ENCODE measurements around the gene KRT86.
"Not testable (repeated sequence)": the region's sequence is repeated elsewhere in the genome, so short reads cannot be mapped to it uniquely, and the experiment has no call there.

The KRT86 gene

DNA sequence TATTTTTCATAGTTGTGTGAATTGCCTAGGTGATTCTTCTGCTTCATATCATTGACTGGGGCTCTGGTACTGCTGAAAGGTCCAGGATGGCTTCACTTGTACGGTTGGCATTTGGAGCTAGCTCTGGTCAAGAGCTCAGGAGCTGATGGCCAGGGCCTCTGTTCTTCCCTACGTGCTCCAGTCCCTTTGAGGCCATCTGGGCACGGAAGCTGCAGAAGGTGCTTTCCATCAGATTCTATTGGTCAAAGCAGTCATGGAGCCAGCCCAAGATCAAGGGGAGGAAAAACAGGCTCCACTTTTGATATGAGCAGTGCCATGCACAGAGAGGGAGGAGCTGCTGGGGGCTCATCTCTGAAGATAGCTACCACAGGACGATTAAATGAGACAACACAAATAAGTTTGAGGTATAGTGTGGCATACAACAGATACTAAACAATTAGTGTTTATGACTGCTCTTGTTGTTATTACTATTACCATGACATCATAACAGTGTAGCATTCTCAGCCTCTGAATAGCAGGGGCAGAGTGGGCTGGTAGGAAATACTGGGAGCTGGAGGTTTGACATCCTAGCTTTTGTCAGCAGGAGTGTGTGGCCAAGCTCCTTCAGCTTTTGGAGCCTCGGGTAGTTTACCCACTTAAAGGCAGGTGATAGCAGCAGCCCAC lies 36.3 kb downstream of the KRT86 start:
- in situ Hi-C loops (cut with HindIII; ENCODE audit: low sequenced_read_pairs), result loop anchor here (5.0 kb wide), 1 partner anchor 93 kb away; no protein-coding TSS in a partner anchor

- in situ Hi-C loops (cut with HindIII; ENCODE audit: low sequenced_read_pairs), result loop anchor here (5.0 kb wide), 1 partner anchor 94 kb away; no protein-coding TSS in a partner anchor
These were observed 36.8 kb downstream of the KRT86 start for GRCh38 chr12:52311285-52311648.

- in situ Hi-C loops (cut with HindIII; ENCODE audit: low sequenced_read_pairs), result loop anchor here (5.0 kb wide), 1 partner anchor 95 kb away; no protein-coding TSS in a partner anchor
These were observed 37.6 kb downstream of the KRT86 start for GRCh38 chr12:52312086-52312485.

DNA sequence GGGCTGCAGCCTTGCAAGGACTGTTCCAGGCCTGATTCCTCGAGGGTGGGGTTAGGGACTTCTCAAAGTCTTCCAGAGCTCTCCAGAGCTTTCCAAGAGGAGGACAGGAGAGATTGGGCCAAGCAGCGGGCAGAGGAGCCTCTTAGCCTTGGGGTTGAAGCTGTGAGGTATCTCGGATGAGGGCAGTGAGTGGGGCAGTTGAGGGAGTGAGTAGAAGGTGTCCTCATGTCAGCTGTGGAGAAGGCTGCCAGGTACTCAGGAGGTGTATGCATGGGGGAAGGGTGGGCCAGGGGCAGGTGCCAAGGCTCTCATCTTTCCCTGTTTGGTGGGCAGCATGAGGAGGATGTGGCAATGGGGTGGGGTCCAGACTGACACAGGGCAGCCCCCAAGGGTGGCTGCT lies 39.0 kb downstream of the KRT86 start:
- in situ Hi-C loops (cut with HindIII; ENCODE audit: low sequenced_read_pairs), result loop anchor here (5.0 kb wide), 1 partner anchor 96 kb away; no protein-coding TSS in a partner anchor

GRCh38 chr12:52313926-52314325 lies 39.5 kb downstream of the KRT86 start:
- in situ Hi-C loops (cut with HindIII; ENCODE audit: low sequenced_read_pairs), result loop anchor here (5.0 kb wide), 1 partner anchor 97 kb away; no protein-coding TSS in a partner anchor

GRCh38 chr12:52314511-52314910 lies 40.1 kb downstream of the KRT86 start:
- in situ Hi-C loops (cut with HindIII; ENCODE audit: low sequenced_read_pairs), result loop anchor here (5.0 kb wide), 1 partner anchor 97 kb away; no protein-coding TSS in a partner anchor

DNA sequence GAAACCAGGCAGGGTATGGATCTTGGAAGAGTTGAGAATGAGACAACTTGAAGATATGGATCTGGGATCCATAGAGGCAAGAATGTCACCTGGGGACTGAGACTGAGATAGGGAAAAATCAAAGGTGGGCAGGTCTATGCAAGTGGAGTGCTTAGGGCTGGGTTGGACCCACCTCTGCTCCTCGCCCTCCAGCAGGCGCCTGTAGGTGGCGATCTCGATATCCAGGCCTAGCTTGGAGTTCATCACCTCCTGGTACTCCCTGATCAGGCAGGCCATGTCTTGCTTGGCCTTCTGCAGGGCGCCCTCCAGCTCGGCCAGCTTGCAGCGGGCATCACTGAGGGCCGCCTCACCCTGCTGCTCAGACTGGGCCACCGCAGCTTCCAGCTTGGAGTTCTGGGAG lies 41.3 kb downstream of the KRT86 start:
- in situ Hi-C loops (cut with HindIII; ENCODE audit: low sequenced_read_pairs), result not testable (repeated sequence)

DNA sequence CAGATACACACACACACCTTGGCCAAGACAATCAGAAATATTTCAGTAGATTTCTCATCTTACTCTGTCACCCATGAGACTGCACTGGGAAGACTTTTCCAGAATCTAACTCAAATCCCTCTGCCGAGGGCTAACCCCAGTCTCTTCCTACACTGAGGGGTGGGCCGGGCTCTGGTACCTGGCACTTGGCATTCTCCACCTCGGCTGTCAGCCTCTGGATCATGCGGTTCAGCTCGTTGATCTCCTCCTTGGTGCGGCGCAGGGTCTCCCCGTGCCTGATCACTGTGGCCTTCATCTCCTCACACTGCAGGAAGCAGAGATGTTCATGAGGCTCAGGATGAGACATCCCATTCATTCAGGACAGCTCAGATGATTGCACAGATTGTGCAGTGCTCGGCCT lies 41.8 kb downstream of the KRT86 start:
- in situ Hi-C loops (cut with HindIII; ENCODE audit: low sequenced_read_pairs), result no loop called here

GRCh38 chr12:52316701-52317100 lies 42.3 kb downstream of the KRT86 start:
- in situ Hi-C loops (cut with HindIII; ENCODE audit: low sequenced_read_pairs), result no loop called here

DNA sequence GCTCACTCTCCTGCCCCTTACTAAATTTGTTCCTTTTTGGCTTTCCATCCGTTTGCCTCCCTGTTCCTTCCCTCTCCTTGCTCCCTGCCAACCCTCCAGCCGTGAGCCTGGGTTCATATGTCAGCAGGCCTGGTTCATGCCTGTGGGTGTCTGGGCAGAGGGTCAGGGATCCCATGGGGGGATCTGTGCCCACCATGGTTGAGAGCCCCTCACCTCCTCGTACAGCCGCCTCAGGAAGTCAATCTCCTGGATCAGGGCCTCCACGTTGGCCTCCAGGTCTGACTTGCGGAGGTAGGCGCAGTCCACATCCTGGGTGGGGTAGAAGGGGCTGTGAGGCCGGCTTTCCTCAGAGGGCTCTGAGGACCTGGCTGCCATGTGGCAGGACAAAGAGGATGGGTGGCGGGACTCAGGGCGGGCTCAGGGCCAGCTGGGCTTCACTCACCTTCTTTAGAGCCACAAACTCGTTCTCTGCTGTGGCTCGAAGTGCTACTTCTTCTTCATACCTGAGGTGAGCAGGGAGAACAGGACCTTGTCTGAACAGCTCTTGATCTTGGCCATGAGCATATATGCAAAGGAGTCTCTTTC lies 43.1 kb downstream of the KRT86 start:
- in situ Hi-C loops (cut with HindIII; ENCODE audit: low sequenced_read_pairs), result no loop called here

- in situ Hi-C loops (cut with HindIII; ENCODE audit: low sequenced_read_pairs), result no loop called here
These were observed 44.0 kb downstream of the KRT86 start for GRCh38 chr12:52318241-52318990.

GRCh38 chr12:52319097-52319496 lies 44.7 kb downstream of the KRT86 start:
- in situ Hi-C loops (cut with HindIII; ENCODE audit: low sequenced_read_pairs), result no loop called here

DNA sequence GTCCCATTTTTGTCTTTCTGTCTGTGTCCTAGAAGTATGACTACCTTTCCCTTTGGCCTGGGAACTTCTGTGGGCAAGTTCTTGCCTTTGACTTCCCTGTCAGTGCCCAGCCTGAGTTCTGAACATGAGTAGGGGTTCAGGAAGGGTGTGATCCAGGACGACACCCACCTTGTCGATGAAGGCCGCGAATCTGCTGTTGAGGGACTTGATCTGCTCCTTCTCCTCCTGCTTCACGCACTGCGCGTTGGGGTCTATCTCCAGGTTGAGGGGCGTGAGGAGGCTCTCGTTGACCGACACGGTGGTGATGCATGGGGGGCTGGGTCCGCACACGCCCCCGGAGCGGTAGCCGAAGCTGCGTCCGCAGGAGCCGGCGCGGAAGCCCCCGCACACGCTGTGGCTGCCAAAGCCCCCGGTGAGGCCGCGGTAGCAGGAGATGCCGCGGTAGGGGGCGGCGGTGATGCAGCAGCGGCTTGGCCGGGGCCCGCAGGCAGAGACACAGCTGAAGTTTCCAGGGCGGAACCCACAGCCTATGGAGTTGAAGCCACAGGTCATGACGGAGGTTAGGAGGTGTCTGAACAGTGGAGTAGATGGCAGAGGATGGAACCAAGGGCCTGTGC lies 46.4 kb downstream of the KRT86 start, which contains the start of gene KRT83:
KRT83 (minus strand) TSS at position 615 of the 617 bp plus-strand sequence; CDS start at position 552, 63 bp downstream.
- in situ Hi-C loops (cut with HindIII; ENCODE audit: low sequenced_read_pairs), result no loop called here

DNA sequence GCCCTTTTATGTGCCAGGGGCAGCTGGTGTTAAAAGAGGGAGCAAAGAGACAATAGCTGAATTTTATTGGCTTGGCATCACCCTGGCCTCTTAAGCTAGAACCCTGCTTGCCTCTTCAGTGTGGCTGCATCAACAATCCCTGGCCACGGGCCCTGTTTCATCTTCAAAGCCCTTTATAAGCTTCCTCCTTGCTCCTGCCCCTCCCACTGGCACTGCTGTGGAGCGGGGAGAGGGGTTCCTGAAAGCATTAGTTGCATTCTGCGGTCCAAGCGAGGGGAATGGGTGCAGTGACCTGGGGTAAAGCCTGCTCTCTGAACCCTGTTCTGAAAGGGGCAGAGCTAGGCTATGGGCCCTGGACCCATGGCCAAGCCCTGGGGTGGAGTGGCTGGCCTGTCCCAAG lies 47.0 kb downstream of the KRT86 start:
- in situ Hi-C loops (cut with HindIII; ENCODE audit: low sequenced_read_pairs), result no loop called here

DNA sequence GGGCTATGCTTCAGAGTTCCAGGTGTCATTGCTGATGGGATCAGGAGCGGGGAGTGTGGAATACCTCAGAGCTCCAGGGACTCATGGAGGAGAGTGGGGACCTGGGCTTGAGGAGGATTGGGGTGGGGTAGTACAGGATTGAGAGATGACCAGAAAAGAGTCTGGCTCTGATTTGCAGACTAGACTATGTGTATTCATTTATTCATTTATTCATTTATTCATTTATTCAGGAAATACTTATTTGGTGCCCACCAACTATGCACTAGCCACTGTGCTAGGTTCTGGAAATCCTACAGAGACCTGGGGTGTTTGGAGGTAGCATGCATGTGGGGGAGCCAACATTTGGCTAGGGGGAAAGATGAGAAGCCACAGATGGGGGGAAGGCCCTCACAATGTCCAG lies 47.6 kb downstream of the KRT86 start:
- in situ Hi-C loops (cut with HindIII; ENCODE audit: low sequenced_read_pairs), result no loop called here

DNA sequence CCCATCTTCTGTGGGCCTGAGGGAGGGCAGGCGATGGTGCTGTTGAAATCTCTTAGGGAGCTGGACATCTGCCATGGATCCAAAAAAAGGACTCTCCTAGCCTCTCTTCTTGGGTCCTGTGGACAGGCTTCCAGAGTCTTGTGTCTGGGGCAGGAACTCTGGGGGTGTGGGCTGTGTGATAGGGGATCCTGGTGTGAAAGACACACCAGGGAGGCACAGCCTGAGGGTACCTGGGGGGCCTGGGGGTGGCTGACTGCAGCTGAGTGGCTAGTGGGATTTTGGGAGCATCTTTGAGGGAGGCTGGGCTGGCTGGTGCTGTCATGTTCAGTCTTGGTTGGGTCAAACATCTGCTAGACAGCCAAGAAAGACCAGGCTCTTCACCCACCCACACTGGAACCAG lies 48.6 kb downstream of the KRT86 start:
- in situ Hi-C loops (cut with HindIII; ENCODE audit: low sequenced_read_pairs), result no loop called here

- in situ Hi-C loops (cut with HindIII; ENCODE audit: low sequenced_read_pairs), result no loop called here
These were observed 49.1 kb downstream of the KRT86 start for GRCh38 chr12:52323416-52324152.

DNA sequence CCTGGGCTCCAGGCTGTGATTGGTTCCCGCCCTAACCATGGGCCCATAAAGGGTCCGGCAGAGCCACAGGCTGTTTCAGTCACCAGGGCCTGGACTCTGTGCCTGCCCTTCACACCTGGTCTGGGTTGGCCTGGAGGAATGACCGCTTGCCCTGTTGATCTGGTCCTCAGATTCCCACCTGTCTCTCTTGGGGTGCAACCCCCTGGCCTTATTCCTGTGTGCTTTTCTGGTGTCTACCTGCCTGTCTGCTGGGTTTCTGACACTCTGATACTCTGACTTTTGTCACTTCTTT lies 49.7 kb downstream of the KRT86 start:
- in situ Hi-C loops (cut with HindIII; ENCODE audit: low sequenced_read_pairs), result no loop called here

DNA sequence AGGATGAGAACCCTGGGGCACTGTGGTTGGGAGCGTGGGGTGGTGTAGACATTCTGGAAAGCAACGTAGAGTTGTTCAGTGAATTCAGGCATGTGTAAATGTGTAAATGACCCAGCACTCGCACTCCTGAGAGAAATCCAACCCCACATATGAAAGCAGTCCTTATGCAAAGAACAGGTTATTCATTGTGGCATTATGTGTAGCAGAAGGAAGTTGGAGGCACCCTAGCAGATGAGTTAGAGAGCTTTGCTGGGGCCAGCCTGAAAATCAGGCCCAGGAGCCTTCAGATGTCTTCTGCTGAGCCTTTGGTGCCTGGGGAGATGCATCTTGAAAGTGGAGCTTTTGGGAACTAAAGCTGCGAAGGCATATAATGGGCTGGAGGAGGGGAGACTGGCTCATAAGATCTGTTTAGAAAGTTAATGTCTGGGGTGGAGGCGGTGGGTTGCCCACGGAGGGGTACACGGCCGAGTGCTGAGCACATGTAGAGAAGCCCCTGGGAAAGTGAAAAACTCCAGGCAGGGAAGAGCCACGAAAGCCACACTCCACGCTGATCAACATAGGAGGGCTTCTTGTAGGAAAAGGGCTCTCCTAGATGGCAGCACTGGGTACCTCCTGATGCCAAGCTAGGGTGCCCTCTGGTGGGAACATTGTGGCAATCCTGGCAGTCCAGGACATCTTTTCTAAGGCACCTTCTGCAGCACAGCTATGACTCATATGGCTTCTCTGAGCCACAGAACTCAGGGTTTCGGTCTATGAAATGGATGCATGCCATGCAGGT lies 52.8 kb downstream of the KRT86 start:
- in situ Hi-C loops (cut with HindIII; ENCODE audit: low sequenced_read_pairs), result loop anchor here (5.0 kb wide), 1 partner anchor 35 kb away; the partner anchor contains the start of gene KRT81

All from endothelial cell of hepatic sinusoid (primary cell).